ENCODE data around the gene LRRK1.

LRRK1 gene

GRCh38 chr15:100890850-100891249 lies 28.3 kb upstream of the LRRK1 start:
- DNase-seq (ENCODE audit: low spot score) = no peak

- peak; percentile 42 for DNase-seq (ENCODE audit: low spot score)
Measured at GRCh38 chr15:100891307-100892012, 27.7 kb upstream of the LRRK1 start.

GRCh38 chr15:100892013-100892355 lies 27.2 kb upstream of the LRRK1 start:
- no peak for DNase-seq (ENCODE audit: low spot score)

DNA sequence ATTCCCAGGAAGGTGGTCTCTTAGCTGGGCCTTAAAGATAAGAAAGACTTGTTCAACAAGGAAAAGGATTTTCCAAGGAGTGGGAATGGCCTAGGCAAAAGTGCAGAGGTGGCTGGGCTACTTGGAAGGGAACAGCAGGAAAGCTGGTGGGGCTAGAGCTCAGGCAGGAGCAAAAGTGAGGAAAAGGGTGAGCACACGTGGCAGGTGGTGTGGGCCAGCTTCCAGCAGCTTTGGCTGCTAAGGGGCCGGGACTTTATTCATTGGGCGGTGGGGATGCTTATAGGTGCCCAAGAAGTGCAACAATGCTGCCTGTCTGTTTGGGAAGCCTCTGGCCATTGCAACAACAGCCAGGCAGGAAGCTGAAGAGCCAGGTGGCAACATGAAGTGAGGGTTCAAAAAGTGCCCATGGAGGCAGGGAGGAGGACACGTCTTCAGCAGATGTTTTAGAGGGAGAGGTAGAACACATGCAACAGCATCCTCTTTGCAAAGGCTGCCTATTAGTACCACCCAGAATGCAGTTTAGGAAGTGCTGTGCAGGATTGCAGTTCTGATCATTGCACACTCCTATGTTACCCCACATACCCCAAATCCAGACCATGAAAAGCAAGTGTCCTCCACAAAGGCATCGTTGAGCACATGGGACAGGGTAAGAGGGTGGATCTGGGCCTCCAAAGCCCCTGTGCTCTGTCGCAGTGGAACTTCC lies 25.7 kb upstream of the LRRK1 start:
- DNase-seq (ENCODE audit: low spot score) = no peak

DNA sequence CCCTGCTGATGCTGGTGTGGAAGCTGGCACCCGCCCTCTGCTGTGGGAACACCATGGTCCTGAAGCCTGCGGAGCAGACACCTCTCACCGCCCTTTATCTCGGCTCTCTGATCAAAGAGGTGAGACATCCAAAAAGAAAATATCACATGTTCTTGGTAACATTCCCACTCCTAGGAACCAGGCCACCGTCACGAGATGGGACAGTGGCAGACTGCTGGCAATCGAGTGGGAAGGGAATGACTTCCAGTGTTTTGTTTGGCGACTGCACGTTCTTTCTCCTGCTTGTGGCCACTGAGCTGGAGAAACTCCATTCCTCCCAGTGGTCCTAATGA lies 25.2 kb upstream of the LRRK1 start:
- DNase-seq (ENCODE audit: low spot score) = no peak

- DNase-seq (ENCODE audit: low spot score) = no peak
Measured at GRCh38 chr15:100895721-100896120, 23.4 kb upstream of the LRRK1 start.

DNA sequence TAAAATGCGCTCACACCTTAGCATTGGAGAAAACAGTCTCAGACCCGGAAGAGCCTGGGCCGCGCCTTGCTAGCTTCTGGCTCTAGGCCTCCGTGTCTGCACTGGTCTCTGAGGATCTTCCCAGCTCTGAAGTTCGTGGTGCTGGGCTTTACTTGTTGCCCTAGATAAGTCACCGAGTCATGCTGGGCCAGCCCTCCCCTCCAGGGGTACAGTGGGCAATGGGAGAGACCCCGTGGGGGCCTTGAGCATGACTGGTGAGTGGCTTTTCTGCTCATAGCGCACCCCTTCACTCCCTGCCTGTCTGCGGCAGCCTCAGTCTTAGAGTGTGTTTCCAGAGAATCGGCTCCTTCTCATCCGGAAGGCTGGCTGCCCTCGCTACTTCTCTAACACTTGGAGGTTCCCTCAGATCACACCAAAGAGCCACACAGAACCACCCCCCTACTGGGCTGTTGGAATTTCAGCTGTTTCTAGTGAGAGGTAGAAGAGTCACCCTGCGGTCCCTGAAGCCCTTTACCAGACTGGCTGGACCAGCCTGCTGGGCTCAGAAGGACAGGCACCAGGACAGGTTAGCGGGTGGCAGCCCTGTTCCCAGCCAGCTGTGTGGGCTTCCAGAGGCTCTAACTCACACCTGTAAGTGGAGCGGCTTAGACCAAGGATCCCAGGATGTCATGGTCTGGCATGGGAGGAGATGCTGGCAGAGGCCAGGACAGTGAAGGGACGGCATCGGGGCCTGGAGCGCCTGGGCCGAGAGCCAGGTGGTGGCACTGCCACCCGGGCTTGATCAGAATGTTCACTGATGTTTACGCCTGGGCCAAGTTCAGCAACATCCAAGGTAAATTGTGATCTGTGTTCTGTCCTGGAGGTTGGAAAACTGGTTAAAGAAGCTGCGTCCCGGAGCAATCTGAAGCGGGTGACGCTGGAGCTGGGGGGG lies 21.7 kb upstream of the LRRK1 start:
- DNase-seq (ENCODE audit: low spot score) = no peak

DNA sequence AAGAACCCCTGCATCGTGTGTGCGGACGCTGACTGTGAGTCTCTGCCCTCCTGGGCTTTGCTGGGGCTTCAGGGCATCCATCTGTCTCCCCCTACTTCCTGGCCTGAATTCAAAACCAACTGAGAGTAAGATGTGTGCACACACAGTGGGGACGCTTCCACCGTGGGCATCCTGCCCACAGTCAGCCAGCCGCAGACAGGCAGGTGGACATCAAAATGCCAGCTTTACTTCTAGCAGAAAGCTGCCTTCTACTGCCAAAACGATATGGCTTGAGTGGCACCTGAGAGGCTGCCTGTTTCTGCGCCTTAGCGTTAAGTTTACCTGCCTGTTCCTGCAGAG lies 21.0 kb upstream of the LRRK1 start:
- DNase-seq (ENCODE audit: low spot score) = no peak

DNA sequence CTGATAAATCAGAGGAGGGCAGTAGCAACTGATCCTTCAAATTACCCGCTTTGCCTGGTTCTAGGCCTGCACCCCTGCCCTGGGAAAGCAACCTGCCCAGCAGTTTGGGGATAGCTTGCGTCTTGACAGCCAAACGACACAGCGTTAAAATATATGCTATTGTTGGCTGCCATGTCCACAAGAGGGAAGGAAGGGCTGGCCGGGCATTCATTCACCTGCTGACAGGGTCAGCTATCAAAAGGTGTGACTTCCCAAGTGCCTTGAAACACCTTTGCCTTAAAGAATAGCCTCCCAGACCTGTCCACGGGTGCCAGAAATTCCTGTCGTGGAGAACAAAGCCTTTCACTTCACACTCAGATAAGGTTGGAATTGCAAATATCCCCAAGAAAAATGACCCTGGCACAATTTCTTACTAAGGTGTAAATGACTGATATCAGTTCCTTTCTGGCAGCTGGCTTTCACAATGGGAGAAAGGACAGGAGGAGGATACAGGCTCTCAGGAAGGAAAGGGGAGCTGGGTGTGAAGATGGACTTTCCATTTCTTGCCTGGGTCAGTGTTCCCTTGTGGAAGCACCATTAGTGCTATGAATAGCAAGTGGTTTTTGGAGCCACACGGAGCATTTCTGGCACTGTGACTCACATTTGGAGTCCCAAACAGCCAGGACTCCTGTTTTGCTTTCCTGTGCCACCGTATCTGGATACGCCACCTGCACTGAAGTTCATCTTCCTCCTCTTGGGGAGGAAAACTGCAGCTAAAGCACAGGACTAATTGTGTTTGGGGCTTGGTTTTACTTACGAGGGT lies 20.3 kb upstream of the LRRK1 start:
- DNase-seq (ENCODE audit: low spot score) = no peak

DNA sequence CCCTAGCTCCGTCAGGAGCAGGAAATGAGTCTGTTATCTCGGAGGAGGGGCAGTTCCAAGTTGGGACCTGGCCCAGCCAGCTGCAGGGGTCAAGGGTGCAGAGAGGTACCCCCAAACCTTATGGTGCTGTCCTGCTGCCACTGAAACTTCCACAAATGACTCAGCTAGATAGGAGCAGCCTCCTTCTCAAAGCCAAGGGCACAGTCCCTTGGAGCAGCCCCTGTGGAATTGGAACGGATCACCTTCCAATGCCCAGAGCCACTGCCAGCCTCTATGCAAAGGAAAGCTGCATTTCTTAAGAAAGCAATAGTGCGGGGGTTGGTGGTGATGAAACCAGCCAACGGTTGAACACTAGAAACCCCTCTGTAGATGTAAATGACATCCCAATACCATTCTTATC lies 19.6 kb upstream of the LRRK1 start:
- no peak for DNase-seq (ENCODE audit: low spot score)

DNA sequence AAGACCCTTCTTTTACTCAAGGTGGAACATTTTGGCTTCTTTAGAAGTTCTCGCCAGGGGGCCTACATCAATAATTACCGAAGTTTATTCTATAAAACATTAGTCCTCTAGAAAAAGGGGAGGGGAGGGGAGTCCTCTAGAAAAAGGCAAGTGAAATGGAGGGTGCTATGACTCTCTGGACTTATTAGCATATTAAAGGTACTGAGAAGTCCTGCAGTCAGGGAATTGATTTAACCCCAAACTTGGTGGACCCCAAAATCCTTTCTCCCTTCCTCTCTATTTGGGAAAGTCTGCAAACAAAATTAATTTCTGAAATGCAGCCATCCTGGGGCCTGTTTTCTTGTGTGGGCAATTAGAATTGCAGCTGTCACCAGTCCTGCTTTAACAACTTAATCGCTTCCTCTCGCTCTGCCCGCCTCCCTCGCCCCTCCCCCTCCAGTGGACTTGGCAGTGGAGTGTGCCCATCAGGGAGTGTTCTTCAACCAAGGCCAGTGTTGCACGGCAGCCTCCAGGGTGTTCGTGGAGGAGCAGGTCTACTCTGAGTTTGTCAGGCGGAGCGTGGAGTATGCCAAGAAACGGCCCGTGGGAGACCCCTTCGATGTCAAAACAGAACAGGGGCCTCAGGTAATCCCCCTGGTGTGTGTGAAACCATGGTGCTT lies 18.9 kb upstream of the LRRK1 start:
- no peak for DNase-seq (ENCODE audit: low spot score)

- DNase-seq (ENCODE audit: low spot score) = no peak
Measured at GRCh38 chr15:100900795-100901169, 18.4 kb upstream of the LRRK1 start.

DNA sequence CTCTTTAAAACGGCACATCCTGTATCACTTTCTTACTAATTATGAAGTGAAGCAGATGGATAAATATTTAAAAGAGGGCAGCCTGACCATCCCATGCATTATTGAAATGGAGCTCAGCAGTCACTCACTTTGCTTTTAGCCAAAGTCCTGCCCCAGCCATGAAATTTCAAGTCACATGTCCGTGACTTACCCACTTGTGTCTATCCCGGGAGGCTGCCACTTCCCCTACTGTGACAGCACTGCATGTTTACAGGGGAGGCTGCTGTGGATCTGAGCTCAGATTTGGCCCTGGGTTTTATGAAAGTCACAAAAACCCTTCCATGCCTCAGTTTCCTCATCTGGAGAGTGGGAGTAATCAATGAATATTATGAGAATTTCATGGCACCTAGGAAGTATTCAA lies 17.9 kb upstream of the LRRK1 start:
- no peak for DNase-seq (ENCODE audit: low spot score)

DNA sequence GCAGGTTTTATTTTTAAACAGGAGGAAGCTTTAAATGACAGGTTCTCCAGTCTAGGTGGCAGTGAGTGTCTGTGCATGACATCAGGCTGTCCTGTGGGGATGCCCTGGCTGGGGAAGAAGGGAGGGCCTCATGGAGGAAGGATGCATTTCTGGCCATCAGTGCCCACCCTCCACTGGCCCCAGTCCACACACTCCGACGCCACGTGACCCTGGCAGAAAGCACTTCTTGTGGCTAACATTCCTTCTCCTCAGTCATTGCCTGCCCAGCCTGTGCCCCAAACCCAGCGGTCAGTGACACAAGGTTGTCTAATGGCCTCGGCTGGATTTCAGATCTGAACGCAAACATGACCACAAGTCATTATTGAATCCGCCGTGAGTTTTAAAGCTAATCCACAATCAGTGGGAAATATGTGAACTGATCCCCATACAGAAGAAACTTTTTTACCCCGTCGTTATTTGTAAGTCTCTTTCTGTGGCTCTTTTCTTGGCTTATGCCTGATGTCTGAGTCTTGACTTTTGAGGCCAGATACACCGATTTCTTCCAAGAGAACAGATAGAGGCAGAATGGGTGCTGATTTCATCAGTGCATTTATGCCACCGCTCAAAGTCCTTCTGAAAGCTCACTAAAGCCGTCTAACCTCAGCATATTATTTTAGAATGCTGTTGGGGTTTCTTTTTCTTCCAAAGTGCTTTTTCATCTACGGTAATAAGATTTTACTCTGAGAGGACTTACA lies 17.3 kb upstream of the LRRK1 start:
- no peak for DNase-seq (ENCODE audit: low spot score)

DNA sequence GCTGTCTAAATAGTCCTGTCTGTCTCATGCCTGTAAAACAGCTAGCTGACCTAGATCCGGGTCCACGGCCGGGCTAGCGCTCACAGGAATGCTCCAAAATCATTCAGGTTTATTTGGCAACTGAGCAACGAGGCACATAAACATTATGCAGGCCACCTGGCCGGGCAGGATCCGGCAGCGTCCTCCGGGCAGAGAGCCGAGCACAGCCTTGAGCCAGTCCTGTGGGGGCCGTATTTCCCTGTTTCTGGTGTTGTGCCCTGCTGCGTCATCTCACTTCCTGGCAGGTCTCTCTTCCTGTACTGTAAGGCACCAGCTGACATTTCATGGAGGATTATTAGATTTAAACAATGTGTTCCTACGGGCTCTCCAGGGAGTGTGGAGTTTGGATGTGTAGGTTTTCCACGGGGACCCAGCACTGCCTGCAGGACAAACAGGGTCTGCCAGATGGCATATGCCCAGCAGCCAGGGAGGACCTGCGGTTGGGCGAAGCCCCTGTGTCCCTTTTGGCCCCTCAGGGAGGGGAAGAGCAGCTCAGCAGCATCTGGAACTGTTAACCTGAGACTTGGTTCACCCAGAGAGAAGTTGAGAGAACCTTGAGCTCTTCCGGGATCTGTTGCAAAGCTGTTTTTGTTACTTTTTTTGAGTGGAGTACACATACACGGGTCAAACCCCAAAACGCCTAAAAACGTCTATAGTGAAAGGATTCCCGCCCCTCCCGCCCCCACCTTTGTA lies 16.6 kb upstream of the LRRK1 start:
- peak; percentile 79 for DNase-seq (ENCODE audit: low spot score)

DNA sequence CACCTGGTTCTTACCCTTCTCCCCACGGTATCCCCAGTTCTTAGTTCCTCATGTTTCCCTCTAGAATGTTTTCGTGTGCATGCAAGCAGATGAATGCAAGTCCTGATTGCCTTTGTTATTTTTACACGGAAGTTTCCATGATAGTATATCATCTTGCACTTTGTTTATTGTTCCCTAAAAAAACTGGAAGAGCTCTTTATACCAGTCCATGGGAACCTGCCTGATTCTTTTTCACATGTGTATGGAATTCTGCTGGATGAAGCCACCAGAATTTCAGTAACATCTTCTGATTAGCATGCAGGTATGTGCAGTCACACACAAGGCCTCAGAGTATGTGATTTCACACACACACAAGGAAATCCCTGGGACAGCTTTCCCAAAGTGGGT lies 16.0 kb upstream of the LRRK1 start:
- DNase-seq (ENCODE audit: low spot score) = no peak

DNA sequence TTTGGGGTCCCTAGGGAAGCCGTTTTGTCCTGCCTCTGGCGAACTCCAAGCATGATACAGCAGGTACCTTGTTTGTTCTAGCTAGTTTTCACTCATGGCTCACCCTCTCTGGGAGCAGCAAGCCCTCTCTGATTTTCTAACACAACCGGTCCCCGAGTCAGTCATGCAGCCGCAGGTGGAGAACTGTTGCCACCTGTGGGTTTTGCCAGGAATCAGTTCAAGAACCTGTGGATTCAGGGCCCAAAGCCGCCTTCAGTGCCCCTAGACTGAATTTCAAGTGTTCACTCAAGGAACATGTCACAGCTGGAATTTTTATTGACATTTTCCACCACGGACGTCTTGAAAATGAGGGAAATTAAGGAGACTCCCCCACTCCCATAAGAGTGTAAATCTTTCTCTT lies 13.3 kb upstream of the LRRK1 start:
- DNase-seq (ENCODE audit: low spot score) = no peak

- no peak for DNase-seq (ENCODE audit: low spot score)
Measured at GRCh38 chr15:100908466-100908865, 10.7 kb upstream of the LRRK1 start.

DNA sequence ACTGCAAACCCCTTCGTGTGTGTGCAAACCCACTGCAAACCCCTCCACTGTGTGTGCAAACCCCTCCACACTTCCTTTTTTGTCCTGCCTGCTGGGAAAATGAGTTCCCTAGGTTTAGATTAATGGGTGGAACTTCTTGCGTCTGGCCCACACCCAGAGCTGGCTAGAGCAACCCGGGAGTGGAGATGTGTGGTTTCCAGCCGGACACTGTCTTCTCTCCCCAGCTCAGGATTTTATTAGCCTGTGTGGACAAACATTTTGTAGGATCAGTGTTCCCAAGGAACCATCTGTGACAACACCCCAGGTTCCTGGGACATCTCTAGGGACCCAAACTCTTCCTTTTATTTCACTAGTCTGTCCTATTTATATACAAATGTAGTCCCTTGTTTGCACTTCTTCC lies 9.6 kb upstream of the LRRK1 start:
- no peak for DNase-seq (ENCODE audit: low spot score)

Measured in kidney capillary endothelial cell (primary cell).